Measurements from ENCODE around the gene SPDYE18.
"Not testable (repeated sequence)": the region's sequence is repeated elsewhere in the genome, so short reads cannot be mapped to it uniquely, and the experiment has no call there.

The SPDYE18 gene

DNA sequence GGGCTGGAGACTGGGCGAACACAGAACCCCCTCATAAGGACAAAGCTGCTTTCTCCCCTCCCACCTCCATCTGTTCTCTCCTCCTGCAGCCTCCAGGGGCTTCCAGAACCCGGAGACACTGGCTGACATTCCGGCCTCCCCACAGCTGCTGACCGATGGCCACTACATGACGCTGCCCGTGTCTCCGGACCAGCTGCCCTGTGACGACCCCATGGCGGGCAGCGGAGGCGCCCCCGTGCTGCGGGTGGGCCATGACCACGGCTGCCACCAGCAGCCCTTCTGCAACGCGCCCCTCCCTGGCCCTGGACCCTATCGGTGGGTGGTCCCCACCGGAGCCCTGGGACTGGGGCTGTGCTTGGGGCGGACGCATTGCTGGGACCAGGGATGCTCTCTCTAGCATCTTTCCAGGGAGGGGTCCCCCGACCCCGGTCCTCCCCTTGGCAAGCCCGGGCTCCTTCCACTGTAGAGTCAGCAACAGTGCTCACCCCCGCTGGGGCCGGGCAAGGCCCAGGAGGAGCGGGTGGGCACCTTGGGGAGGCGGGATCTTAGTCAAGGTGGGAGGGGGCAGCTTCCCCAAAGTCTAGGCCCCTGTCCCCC is 56.8 kb downstream of the SPDYE18 start:
- DNase-seq (ENCODE audit: low read depth) = not testable (repeated sequence)

- not testable (repeated sequence) for DNase-seq (ENCODE audit: low read depth)
Observed at GRCh38 chr7:77004151-77004550, 58.2 kb downstream of the SPDYE18 start.

DNA sequence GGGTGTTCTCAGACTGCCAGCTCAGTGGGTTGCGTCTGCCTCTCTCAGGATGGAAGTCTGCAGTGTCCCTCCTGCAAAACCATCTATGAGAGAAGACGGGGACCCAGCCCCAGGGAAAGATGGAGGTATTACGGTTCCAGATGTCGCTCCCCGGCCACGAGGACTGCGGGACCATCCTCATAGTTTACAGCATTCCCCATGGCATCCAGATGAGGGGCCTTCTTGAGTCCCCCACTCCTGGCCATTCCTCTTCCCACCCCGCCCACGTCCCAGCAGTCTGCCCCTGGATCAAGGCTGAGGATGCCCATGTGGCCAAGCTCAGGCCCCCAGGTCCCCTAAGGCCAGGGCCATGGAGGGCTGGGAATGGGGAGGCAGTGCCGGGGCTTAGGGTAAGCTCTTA is 59.1 kb downstream of the SPDYE18 start:
- not testable (repeated sequence) for DNase-seq (ENCODE audit: low read depth)

GRCh38 chr7:77002678-77003233 is 59.6 kb downstream of the SPDYE18 start:
- not testable (repeated sequence) for DNase-seq (ENCODE audit: low read depth)

- DNase-seq (ENCODE audit: low read depth) = not testable (repeated sequence)
Observed at GRCh38 chr7:77002104-77002503, 60.3 kb downstream of the SPDYE18 start.
